ENCODE results near the gene CADM3. TPM values are rescaled to one million over a fixed set of nuclear protein-coding genes. Genes with fewer than 3 reads are reported as not detected.

Gene CADM3
- total and polyA plus RNA-seq, 2 donors (not counting 3 experiments of a cell fraction or from before 2014, with no cell fraction given) = 2.7 to 6.0 TPM

GRCh38 chr1:159161001-159161718 is 10.3 kb upstream of the CADM3 start:
- FAIRE-seq (peak; percentile 90), DNase-seq (ENCODE audit: low read depth, low spot score) (peak; percentile 86)
- Histone ChIP-seq H3K4me1 (ENCODE audit: control insufficient read depth, extremely low read depth, insufficient read depth, low read length) (peaks cover 7% of the 10 kb centered on the region), H3K4me2 (ENCODE audit: insufficient read depth, low read length) (peak overlapping the region; percentile 33), H3K36me3 (ENCODE audit: control insufficient read depth in 2 of 2, extremely low read depth in 1 of 2, insufficient read depth in 2 of 2, low read length in 2 of 2) (no peaks in the 10 kb centered on the region), H3K27me3 (ENCODE audit: control insufficient read depth in 2 of 2, insufficient read depth in 2 of 2, low read length in 2 of 2) (peaks cover 5 to 10% of the 10 kb centered on the region in 2 experiments), H3K9me1 (replicated peaks; ENCODE audit: control insufficient read depth, extremely low read depth, insufficient read depth, low read length) (no peaks in the 10 kb centered on the region), H3K79me2 (ENCODE audit: control insufficient read depth, insufficient read depth, low read length) (no peaks in the 10 kb centered on the region), H3K9me3 (replicated peaks; ENCODE audit: control insufficient read depth, insufficient read depth, low read length) (no peaks in the 10 kb centered on the region), H2AFZ (ENCODE audit: low read depth, low read length) (no peak overlapping the region), H3K27ac (ENCODE audit: insufficient read depth, low read depth, low read length) (no peak overlapping the region), H3K9ac (replicated peaks; ENCODE audit: extremely low read depth, insufficient read depth, low read length) (no peak overlapping the region), H4K20me1 (replicated peaks; ENCODE audit: control insufficient read depth, extremely low read depth, insufficient read depth, low read length) (no peaks in the 10 kb centered on the region), H3K4me3 (replicated peaks in 1 of 3; ENCODE audit: insufficient read depth in 1 of 3, low read depth in 1 of 3, low read length in 3 of 3) (no peak overlapping the region)
- no TSS peak for BruUV-seq (replicated peaks)
- POLR2A ChIA-PET = no interaction called here
- TF ChIP-seq EZH2 (IDR thresholded peaks at IDR 0.05; ENCODE audit: borderline replicate concordance, low read depth, low read length, severe bottlenecking) = no peak
- TF ChIP-seq FOS (IDR thresholded peaks at IDR 0.05; ENCODE audit: borderline replicate concordance, insufficient read depth, low read length) = peak; percentile 61
- TF ChIP-seq POLR2AphosphoS5 (IDR thresholded peaks at IDR 0.05; ENCODE audit: insufficient read depth, low read depth, low read length) = no peak
- TF ChIP-seq JUN (IDR thresholded peaks at IDR 0.05; ENCODE audit: borderline replicate concordance, insufficient read depth, insufficient read length, low read depth) = no peak
- TF ChIP-seq MYC (IDR thresholded peaks at IDR 0.05; ENCODE audit: low read depth, low read length) = no peak
- peak; percentile 96 to 99 for TF ChIP-seq CTCF (IDR thresholded peaks at IDR 0.05; ENCODE audit: extremely low read depth in 1 of 2, insufficient read depth in 1 of 2, low read depth in 1 of 2, low read length in 2 of 2)
- no peak for TF ChIP-seq MAX (IDR thresholded peaks at IDR 0.05; ENCODE audit: insufficient read depth, insufficient read length)
- peak; percentile 25 for TF ChIP-seq POLR2A (IDR thresholded peaks at IDR 0.05; ENCODE audit: low read depth, low read length)
- no peak for TF ChIP-seq GATA2 (IDR thresholded peaks at IDR 0.05; ENCODE audit: insufficient read depth, insufficient read length, low read depth, low read length)
- CTCF ChIA-PET = interaction anchor here (0.6 to 4.6 kb wide), 39 partner anchors 8 to 871 kb away, joined by 3 to 85 read pairs (median 6); partner anchors contain the start of genes ACKR1, DUSP23 and PIGM
- intact Hi-C loops (cut with micrococcal nuclease) (loop anchor here (1.0 to 2.0 kb wide), 11 partner anchors 28 to 846 kb away; partner anchors contain the start of gene DUSP23), dilution Hi-C loops (cut with MboI; ENCODE audit: extremely low pct_ligation_motif_present, low sequenced_read_pairs) (no loop called here)
